ENCODE data around the gene GSDMA.

The GSDMA gene, protein sequence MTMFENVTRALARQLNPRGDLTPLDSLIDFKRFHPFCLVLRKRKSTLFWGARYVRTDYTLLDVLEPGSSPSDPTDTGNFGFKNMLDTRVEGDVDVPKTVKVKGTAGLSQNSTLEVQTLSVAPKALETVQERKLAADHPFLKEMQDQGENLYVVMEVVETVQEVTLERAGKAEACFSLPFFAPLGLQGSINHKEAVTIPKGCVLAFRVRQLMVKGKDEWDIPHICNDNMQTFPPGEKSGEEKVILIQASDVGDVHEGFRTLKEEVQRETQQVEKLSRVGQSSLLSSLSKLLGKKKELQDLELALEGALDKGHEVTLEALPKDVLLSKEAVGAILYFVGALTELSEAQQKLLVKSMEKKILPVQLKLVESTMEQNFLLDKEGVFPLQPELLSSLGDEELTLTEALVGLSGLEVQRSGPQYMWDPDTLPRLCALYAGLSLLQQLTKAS

DNA sequence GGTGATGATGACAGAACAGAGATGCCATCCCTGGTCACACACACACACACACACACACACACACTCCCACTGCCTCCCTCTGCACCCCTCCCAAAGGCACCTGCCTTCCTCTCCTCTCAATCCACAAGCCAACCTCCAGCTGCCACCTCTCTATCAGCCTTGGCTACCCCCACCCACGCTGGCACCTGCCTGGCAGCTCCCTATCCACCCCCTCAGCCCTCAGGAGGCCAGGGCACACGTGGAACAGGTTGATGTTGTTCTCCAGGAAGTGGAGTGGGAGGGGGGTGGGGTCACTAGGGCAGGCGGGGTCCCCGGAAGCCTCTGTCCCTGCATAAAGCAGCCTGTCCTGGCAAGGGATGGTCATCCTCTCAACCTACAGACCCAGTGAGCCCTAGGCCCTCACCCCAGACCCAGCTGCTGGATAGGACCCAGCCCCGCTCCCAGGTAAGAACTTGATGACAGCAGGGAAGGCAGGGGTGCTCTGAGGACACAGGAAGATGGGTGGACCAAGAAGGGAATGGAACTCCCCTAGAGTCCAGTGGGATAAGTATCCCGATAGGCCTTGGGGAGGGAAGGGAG lies at the start of gene GSDMA:
GSDMA (plus strand) TSS at position 363 of the 579 bp plus-strand sequence. CDS start 2,684 bp downstream, outside the sequence.
- Mint-ChIP-seq H3K27me3 (no peaks in the 10 kb centered on the region), H3K9me3 (no peaks in the 10 kb centered on the region), H3K4me3 (no peak within 1 kb of the TSS), H3K36me3 (no peaks in the 10 kb centered on the region), H3K4me1 (peaks cover 21 to 37% of the 10 kb centered on the region in 2 donors), H3K27ac (peak within 1 kb of the TSS; percentile 28)
- ATAC-seq (replicated peaks) (no peak), DNase-seq (no peak)

DNA sequence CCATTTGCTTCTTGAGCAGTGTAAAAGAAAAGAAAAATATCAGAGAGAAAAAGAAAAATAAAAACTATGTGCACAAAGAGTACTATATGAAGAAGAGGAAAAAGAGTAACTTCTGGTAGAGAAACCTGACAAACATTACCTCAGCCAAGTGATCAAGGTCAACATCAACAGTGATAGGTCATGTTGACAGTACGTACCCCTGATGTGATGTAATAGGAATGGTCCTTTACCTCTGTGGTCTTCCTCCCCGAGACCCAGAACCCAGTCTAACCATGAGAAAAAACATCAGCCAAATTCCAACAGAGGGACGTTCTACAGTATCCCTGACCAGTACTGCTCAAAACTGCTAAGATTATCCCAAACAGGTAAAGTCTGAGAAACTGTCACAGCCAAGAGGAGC lies 48.8 kb upstream of the GSDMA start:
- no peak overlapping the region for H3K4me3 Mint-ChIP-seq
- no peak overlapping the region for H3K27ac Mint-ChIP-seq
- no peaks in the 10 kb centered on the region for H3K27me3 Mint-ChIP-seq
- ATAC-seq (replicated peaks) (no peak), DNase-seq (no peak)
- H3K4me1 Mint-ChIP-seq: peaks cover 14 to 27% of the 10 kb centered on the region in 2 donors
- H3K36me3 Mint-ChIP-seq: peaks cover 59 to 61% of the 10 kb centered on the region in 2 donors
- peaks cover 0 to 2% of the 10 kb centered on the region in 2 donors for H3K9me3 Mint-ChIP-seq

DNA sequence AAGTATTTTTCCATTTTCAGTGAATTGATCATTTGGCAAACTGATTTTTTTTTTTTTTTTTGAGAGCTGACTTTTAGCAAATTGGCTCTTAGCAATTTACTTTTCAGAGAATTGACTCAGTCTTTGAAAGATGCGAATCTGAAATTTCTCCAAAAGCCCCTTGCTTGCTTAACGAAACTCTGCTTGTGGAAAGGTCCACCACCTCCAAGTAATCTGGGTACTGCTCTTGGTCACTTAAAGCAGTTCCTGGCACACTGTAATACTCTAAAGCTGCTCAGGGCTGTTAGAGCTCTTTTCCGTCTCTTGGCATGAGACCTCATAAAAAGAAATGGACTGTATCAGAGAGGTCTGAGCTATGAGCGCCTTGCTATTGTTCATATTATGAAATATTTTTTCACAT lies 47.2 kb upstream of the GSDMA start:
- peaks cover 0 to 2% of the 10 kb centered on the region in 2 donors for H3K9me3 Mint-ChIP-seq
- peak overlapping the region; percentile 37 for H3K27ac Mint-ChIP-seq
- H3K36me3 Mint-ChIP-seq: peaks cover 64 to 68% of the 10 kb centered on the region in 2 donors
- H3K27me3 Mint-ChIP-seq: no peaks in the 10 kb centered on the region
- peak; percentile 43 to 72 for ATAC-seq (replicated peaks)
- H3K4me1 Mint-ChIP-seq: peaks cover 23 to 39% of the 10 kb centered on the region in 2 donors
- DNase-seq: no peak
- H3K4me3 Mint-ChIP-seq: peak overlapping the region in 1 of 2 donors; percentile 29

DNA sequence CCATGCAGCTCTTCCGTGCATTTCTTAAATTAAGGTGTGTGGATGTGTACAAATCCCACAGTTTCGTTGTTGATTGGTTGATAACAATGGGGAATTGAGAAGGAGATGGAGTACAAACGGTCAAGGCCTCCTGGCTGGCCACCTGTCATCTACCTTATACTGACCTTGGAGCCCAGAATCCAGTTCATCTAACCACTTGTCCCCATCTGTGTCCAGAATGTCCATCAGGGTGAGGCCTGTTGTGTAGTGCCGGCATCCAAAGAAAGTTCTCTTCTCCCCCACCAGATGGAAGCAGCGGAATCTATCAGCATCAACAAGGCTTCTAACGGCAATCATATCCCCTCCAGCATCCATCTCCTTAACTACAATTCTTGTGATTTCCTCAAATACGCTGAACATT lies 45.9 kb upstream of the GSDMA start:
- Mint-ChIP-seq H3K36me3 (peaks cover 56 to 75% of the 10 kb centered on the region in 2 donors), H3K27me3 (no peaks in the 10 kb centered on the region), H3K4me1 (peaks cover 35 to 52% of the 10 kb centered on the region in 2 donors), H3K9me3 (peaks cover 0 to 2% of the 10 kb centered on the region in 2 donors), H3K27ac (no peak overlapping the region), H3K4me3 (no peak overlapping the region)
- ATAC-seq (replicated peaks) (no peak), DNase-seq (no peak)

DNA sequence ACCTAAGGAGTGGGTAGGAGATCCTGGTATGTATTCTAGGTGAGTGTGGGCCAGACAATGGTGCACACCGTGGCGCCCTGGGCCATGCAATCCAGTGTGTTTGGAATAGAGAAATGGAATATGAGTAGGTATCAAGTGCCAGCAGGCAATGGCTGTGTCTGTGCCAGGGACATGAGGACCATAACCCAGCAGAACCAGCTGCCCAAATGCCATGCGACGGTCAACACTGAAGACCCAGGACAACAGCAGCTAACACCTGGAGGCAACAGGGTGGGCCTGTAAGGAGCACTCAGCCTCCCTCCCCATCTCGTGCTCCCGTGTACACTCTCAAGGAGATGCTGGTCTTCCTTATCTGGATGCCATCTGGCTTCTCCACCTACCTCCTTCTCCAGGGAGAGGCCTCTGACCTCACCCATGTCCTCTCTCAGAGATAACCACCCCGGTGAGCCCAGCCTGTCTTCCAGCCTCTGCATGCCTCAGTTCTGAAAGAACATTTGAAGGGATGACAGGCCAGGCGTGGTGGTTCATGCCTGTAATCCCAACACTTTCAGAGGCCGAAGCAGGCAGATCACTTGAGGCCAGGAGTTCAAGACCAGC lies 43.6 kb upstream of the GSDMA start:
- no peak for DNase-seq
- H3K9me3 Mint-ChIP-seq: peaks cover 0 to 2% of the 10 kb centered on the region in 2 donors
- peaks cover 47 to 70% of the 10 kb centered on the region in 2 donors for H3K4me1 Mint-ChIP-seq
- H3K4me3 Mint-ChIP-seq: no peak overlapping the region
- peak overlapping the region; percentile 37 for H3K27ac Mint-ChIP-seq
- H3K27me3 Mint-ChIP-seq: no peaks in the 10 kb centered on the region
- H3K36me3 Mint-ChIP-seq: peaks cover 53 to 78% of the 10 kb centered on the region in 2 donors
- no peak for ATAC-seq (replicated peaks)

DNA sequence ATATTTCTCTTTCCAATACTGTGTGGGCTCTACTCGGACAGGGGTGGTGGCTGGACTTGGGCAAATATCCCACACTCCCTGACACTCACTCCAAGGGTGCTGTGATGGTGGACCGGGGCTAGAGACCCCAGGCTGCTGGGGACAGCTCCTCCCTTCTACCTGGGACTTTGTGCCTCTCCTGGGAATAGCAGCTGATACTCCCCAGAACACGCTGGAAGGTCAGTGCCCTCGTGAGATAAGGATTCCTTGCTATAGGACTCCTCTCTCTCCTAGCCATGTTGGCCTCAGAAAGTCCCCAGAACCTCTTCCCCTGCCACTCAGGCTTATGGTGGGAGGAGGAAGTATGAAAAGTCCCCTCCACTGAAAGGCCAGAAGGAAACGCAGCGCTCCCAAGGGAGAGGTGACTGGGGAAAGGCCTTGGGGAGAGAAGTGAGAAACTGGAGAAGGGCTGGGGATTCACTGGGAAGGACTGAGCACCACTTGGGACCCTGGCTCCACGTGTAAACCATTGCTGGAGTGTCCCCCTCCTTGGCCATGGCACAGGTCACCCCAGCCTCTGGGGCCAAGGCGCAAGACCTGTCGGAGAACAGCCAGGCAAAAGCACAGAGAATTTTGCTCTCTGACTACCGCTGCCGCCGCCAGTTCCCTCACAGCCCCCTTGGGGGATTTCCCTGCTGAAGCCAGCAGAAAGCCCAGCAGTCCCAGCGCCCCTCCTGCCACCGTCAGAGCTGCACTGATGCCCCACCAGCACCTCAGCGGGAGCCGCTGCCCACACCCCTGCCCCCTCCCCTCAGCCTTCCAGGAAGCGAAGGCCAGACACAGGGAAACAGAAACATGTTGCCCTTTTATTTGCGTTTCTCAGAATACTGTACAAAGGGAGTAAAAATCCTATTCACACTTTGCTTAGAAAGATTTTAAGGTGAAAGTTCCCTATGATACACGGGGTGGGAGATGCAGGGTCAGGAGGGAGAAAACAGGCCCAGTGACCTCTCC lies 42.3 kb upstream of the GSDMA start:
- Mint-ChIP-seq H3K27me3 (no peaks in the 10 kb centered on the region), H3K27ac (peak overlapping the region; percentile 94), H3K4me3 (peak overlapping the region; percentile 31 to 60), H3K9me3 (peaks cover 0 to 2% of the 10 kb centered on the region in 2 donors), H3K4me1 (peaks cover 57 to 78% of the 10 kb centered on the region in 2 donors), H3K36me3 (peaks cover 53 to 77% of the 10 kb centered on the region in 2 donors)
- DNase-seq (peak; percentile 53), ATAC-seq (replicated peaks) (peak; percentile 75 to 80)

DNA sequence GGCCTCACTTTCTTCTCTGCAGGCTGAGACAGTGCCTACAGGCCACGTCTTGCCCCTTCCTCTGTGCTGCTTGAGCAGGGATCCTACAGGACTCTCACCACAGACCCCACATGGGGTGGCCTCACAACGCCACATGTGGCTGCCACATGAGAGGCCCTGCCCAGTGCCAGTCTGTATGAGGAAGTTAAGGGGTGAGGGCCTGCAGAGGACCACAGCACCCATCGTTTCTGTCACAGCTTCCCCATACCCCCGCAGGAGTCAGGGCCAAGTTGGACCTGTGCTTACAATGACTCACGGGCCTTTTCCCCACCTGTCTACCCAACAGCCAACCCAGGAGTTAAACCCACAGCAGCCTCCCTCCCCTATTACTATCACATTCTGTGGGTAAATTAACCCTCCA lies 41.5 kb upstream of the GSDMA start:
- Mint-ChIP-seq H3K36me3 (peaks cover 53 to 76% of the 10 kb centered on the region in 2 donors), H3K4me3 (peak overlapping the region; percentile 48 to 59)

DNA sequence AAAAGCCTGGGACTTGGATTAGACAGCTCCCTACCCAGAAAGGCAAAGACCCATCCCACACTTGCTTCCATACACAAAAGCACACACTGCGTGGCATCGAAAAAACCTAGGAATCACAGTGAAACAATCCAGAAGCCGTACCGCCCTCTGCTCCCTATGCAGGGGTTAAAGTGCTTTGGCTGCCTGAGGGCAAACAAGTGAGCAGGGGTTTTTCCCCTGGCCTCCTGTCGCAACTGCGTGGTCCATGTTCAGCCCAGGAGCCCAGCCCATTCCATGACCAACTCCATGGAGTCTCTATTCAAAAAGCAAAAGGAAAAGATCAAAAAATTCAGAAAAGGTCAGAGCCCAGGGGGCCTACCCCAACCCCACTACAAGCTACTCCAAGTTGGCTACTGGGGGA lies 40.8 kb upstream of the GSDMA start:
- H3K9me3 Mint-ChIP-seq: peaks cover 0 to 2% of the 10 kb centered on the region in 2 donors
- H3K4me3 Mint-ChIP-seq: peak overlapping the region in 1 of 2 donors; percentile 59
- ATAC-seq (replicated peaks) (no peak), DNase-seq (no peak)
- H3K36me3 Mint-ChIP-seq: peaks cover 47 to 70% of the 10 kb centered on the region in 2 donors
- H3K27ac Mint-ChIP-seq: peak overlapping the region; percentile 94
- peaks cover 60 to 82% of the 10 kb centered on the region in 2 donors for H3K4me1 Mint-ChIP-seq
- H3K27me3 Mint-ChIP-seq: no peaks in the 10 kb centered on the region

More for the DNA sequence above, 41.5 kb upstream of the GSDMA start:
- Mint-ChIP-seq H3K9me3 (peaks cover 0 to 2% of the 10 kb centered on the region in 2 donors), H3K27me3 (no peaks in the 10 kb centered on the region), H3K27ac (peak overlapping the region; percentile 94), H3K4me1 (peaks cover 63 to 84% of the 10 kb centered on the region in 2 donors)
- DNase-seq: peak; percentile 26
- peak; percentile 78 for ATAC-seq (replicated peaks)

DNA sequence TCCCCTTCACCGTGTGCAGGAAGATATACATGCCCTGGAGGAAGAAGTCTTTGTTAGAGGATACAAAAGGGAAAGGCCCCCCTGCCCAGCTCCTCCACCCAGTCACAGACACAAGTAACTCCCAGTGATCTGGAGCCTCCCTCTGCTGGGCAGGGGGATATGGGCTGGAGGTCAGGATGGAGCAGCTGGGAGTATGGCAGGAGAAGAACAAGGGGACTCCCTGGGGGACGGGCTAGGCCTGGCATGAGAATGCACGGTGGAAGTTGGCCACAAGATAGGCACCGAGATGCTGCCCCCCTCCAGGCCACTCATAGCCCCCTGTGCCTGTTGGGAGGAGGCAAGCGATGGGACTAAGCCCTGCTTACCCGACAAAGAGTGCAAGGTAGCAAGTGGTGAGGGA lies 39.6 kb upstream of the GSDMA start:
- peak overlapping the region; percentile 54 for H3K27ac Mint-ChIP-seq

DNA sequence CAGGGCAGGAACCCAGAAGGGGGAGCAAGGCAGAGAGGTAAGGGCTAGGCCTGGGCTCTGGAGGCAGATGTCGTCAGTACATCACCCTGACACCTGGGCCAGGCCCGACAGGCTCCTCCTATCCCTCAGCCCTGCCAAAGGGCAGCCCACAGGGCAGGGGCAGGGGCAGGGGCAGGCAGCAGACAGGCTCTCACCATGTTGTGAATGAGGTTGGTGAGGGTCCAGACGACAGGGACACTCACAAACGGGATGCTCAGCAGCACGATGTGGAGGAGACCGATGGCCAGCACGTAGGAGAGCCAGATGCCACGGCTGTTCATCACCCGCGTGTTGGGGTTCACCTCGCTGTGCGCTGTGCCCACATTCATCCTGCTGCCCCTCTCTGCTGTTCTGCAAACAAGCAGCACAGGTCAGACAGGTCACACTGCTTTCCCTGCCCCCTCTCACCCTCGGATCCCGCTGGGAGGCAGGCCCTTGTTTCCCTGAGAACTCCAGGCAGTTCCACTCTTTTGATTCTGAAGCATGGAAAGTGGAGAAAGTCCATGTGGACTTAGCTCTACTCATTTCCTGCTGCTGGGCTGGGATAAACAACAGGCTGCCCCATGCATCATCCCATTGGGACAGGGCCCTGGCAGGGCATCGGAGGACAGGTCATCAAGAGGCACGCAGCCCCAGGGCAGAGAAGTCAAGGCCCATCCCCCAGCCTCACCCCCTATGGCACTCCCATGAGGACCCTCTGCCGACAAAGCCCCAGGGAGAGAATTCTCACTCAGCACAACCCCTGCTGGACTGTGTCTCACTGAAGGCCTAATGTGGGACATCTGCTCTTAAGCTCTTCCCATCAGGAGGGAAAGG lies 38.7 kb upstream of the GSDMA start:
- DNase-seq (no peak), ATAC-seq (replicated peaks) (no peak)
- H3K27ac Mint-ChIP-seq: peak overlapping the region; percentile 51
- no peaks in the 10 kb centered on the region for H3K27me3 Mint-ChIP-seq
- H3K36me3 Mint-ChIP-seq: peaks cover 29 to 51% of the 10 kb centered on the region in 2 donors
- H3K9me3 Mint-ChIP-seq: no peaks in the 10 kb centered on the region
- H3K4me1 Mint-ChIP-seq: peaks cover 65 to 85% of the 10 kb centered on the region in 2 donors
- H3K4me3 Mint-ChIP-seq: no peak overlapping the region

More for the DNA sequence above, 39.6 kb upstream of the GSDMA start:
- H3K9me3 Mint-ChIP-seq: peaks cover 0 to 1% of the 10 kb centered on the region in 2 donors
- H3K4me1 Mint-ChIP-seq: peaks cover 61 to 86% of the 10 kb centered on the region in 2 donors
- no peak for ATAC-seq (replicated peaks)
- H3K36me3 Mint-ChIP-seq: peaks cover 38 to 57% of the 10 kb centered on the region in 2 donors
- no peak for DNase-seq
- no peaks in the 10 kb centered on the region for H3K27me3 Mint-ChIP-seq
- H3K4me3 Mint-ChIP-seq: no peak overlapping the region

DNA sequence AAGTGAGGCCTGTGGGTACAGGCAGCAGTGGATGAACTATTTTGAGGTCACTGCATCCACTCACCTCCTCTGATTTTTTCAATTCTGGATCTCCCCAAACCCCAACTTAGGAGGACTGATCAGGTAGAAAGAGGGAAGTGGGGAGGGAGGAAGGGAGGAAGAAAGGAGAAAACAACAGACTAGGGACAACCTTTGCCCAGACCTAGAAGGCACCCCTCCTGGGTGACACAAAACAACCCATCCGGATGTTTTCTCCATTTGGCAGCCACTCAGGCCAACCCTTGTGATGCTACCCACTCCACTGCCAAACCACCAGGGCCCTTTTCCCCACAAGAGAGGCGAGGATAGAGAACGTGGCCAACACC lies 38.1 kb upstream of the GSDMA start:
- Mint-ChIP-seq H3K4me1 (peaks cover 66 to 86% of the 10 kb centered on the region in 2 donors), H3K27ac (peak overlapping the region; percentile 51), H3K9me3 (no peaks in the 10 kb centered on the region), H3K36me3 (peaks cover 25 to 45% of the 10 kb centered on the region in 2 donors), H3K27me3 (no peaks in the 10 kb centered on the region), H3K4me3 (no peak overlapping the region)
- no peak for ATAC-seq (replicated peaks)
- DNase-seq: no peak

DNA sequence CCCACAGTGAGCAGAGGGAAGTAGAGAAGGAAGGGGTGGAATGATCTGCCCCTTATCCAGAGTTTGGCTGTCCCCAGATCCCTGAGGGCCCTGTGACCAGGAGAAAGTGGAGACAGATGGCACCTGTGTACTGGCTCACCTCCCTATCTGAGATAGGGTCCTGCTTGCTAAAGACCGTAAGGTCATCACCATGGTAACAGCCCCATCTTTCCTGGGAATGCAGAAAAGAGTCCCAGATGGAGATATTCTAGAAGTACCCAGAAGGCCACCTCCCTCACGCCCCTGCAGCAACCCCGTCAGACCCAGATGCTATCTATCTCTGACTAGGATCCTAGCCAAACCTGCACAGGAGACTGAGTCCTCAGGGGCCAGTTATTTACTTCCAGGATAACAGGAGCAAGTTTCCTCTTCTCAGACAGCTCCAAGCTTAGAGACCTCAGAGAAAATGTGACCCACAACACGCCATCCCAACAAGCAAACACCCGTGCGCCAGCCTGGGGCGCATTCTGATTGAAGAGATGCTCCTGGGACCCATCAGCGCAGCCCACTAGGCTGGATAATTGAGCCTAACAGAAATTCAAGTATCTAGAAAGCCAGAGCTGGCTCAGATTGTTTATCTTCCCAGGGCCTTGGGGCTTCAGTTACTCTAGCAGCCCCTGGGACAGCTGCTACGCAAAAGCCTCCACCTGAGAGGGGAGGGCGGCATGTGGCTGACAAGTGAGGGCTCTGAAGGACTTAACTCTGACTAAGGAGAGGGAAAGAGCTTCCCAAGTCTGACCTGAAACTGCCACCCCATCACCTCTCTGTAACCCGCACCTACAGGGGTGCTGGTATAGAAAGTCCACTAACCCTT lies 37.3 kb upstream of the GSDMA start:
- Mint-ChIP-seq H3K36me3 (peaks cover 20 to 39% of the 10 kb centered on the region in 2 donors), H3K27ac (peak overlapping the region; percentile 97), H3K9me3 (no peaks in the 10 kb centered on the region), H3K4me1 (peaks cover 60 to 80% of the 10 kb centered on the region in 2 donors), H3K4me3 (peak overlapping the region; percentile 88 to 97), H3K27me3 (no peaks in the 10 kb centered on the region)
- ATAC-seq (replicated peaks) (no peak), DNase-seq (no peak)
